Epithelial cell of esophagus (primary cell): ENCODE measurements around the gene GTF3C6.
"Not testable (repeated sequence)": the region's sequence is repeated elsewhere in the genome, so short reads cannot be mapped to it uniquely, and the experiment has no call there.

Experiments used
- DNase-seq: peaks from one replicate; pipeline ENCODE4 v3.0.0; 2010; ENCODE audit warnings: low read depth
- H3K4me3 ChIP-seq: 2 replicates; pipeline ENCODE4 v1.5.1; 2011; ENCODE audit warnings: mild to moderate bottlenecking, low read length, control low read depth
- TF ChIP-seq, protein P1 (sequence below): IDR thresholded peaks from 2 replicates; pipeline ENCODE4 v1.5.1; 2011; ENCODE audit warnings: low read depth, mild to moderate bottlenecking, low read length, control low read depth, inconsistent platforms; ENCODE audit not compliant: insufficient read depth; ENCODE audit errors: missing control alignments

Gene GTF3C6

DNA sequence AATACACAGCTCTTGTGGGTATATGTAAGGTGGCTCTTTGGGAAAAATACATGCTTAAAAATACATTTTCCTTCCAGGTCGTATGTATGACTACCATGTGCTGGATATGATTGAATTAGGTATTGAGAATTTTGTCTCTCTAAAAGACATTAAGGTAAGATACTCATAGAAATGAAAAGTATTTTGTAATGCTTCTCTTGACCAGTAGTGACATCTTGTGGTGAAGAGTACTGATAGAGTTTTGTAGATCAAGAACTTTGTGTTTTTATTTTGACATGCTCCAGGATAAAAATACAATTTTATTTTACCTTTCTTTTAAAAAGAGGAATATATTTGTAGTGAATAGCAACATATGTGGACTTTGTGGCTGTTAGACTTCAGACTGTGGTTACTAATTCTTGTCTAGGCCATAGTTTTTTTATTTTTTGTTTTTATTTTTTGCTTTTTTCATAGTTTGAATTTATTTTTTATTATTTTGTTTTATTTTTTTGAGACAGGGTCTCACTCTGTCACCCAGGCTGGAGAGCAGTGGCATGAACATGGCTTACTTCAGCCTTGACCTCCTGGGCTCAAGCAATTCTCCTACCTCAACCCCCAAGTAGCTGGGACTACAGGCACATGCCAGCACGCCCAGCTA is 41.2 kb downstream of the GTF3C6 start:
- H3K4me3 ChIP-seq = no peak overlapping the region
- DNase-seq = peak; percentile 51
- TF ChIP-seq, protein P1, sequence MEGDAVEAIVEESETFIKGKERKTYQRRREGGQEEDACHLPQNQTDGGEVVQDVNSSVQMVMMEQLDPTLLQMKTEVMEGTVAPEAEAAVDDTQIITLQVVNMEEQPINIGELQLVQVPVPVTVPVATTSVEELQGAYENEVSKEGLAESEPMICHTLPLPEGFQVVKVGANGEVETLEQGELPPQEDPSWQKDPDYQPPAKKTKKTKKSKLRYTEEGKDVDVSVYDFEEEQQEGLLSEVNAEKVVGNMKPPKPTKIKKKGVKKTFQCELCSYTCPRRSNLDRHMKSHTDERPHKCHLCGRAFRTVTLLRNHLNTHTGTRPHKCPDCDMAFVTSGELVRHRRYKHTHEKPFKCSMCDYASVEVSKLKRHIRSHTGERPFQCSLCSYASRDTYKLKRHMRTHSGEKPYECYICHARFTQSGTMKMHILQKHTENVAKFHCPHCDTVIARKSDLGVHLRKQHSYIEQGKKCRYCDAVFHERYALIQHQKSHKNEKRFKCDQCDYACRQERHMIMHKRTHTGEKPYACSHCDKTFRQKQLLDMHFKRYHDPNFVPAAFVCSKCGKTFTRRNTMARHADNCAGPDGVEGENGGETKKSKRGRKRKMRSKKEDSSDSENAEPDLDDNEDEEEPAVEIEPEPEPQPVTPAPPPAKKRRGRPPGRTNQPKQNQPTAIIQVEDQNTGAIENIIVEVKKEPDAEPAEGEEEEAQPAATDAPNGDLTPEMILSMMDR = peak; percentile 39

DNA sequence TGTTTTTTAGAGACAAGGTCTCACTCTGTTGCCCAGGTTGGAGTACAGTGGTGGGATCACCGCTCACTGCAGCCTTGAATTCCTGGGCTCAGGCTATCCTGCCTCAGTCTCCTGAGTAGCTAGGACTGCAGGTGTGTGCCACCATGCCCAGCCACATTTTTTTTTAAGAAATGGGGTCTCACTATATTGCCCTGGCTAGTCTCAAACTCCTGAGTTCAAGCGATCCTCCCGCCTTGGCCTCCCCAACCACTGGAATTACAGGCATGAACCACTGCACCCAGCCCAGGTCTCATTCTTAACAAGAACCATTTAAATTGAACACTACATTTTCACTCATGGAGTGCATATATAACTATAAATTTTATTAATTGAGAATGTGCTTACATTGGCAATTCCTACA is 43.8 kb downstream of the GTF3C6 start:
- DNase-seq = no peak
- no peak overlapping the region for H3K4me3 ChIP-seq
- TF ChIP-seq, protein P1 = no peak

DNA sequence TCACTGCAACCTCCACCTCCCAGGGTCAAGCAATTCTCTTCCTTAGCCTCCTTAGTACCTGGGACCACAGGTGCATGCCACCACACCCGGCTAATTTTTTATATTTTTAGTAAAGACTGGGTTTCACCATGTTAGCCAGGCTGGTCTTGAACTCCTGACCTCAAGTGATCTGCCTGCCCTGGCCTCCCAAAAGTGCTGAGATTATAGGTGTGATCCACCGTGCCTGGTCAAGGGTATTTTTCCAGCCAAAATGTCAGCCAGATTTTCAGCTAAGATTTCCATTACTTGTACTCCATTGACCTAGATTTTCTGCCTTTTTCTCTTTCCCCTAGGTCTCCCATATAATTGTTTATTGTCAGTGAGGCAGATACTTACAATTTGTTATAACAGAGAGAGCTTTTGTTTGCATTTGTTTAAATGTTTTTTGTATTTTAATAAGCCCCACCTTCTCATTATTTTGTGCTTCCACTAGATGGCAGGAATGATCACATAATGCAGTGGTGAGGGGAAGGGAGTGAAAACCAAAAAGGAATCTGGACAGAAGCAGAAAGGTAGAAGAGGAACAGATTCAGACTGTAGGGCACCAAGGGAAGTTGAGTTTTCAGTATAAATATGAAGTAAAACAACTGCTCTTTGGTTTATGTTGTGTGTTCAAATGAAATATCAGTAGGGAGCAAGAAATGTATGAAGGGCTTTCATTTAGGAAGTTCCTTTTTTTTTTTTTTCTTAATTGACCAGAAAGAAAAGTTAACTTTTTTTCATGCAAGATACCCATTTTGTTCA is 53.0 kb downstream of the GTF3C6 start:
- DNase-seq = peak; percentile 55
- H3K4me3 ChIP-seq = no peak overlapping the region
- TF ChIP-seq, protein P1 = peak; percentile 69

DNA sequence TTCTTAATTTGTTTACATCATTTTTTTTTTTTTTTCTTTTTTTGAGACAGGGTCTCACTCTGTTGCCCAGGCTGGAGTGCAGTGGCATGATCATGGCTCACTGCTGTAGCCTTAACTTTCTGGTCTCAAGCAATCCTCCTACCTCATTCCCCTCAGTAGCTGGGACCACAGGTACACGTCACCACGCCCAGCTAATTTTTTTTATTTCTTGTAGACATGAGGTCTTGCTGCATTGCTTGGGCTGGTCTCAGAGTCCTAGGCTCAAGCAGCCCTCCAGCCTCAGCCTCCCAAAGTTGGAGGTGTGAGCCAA is 53.6 kb downstream of the GTF3C6 start:
- DNase-seq = no peak
- H3K4me3 ChIP-seq = no peak overlapping the region
- TF ChIP-seq, protein P1 = no peak

DNA sequence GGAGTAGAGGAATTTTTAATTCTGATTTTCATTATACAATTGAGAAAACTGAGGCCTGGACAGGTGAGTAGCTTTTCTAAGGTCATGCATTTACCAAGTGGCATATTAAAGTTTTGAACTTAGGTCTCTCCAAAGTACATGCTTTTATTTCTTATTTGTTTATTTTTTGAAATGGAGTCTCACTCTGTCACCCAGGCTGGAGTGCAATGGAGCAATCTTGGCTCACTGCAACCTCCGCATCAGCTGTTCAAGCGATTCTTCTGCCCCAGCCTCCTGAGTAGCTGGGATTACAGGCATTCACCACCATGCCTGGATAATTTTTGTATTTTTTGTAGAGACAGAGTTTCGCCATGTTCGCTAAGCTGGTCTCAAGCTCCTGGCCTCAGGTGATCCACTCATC is 54.0 kb downstream of the GTF3C6 start:
- H3K4me3 ChIP-seq, DNase-seq: not testable (repeated sequence)

DNA sequence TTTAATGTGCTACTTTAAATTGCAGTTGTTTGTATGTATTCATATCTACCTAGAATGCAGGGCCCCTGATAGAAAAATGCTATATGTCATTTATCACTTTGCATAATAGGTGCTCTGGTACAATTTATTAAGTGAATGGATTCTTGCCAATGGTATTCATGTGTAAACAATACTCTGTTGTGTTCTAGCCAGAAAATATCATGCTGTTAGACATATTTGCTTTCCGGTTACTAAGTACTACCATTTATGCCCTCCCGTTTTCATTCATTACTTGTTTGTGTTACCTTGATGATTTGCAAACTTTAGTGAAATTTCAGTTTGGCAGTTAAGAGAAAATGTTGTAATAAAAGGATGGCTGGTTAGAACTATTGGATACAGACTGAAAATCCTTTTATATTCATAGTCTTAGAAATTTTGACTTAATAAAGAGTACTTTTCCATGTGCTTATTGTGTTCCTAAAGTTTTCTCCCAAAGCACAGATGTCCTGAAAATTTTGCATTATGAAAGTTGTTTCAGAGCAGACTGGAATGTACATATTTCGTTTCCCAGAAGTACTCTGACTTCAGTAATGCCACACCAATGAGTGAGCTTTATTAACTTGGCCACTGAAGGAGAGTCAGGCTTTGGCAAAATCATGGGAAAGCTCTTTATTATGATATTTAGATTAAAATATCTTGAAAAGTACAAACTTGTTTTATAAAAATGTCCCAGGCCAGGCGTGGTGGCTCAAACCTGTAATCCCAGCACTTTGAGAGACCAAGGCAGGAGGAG is 54.8 kb downstream of the GTF3C6 start:
- TF ChIP-seq, protein P1 = no peak
- no peak for DNase-seq
- no peak overlapping the region for H3K4me3 ChIP-seq

DNA sequence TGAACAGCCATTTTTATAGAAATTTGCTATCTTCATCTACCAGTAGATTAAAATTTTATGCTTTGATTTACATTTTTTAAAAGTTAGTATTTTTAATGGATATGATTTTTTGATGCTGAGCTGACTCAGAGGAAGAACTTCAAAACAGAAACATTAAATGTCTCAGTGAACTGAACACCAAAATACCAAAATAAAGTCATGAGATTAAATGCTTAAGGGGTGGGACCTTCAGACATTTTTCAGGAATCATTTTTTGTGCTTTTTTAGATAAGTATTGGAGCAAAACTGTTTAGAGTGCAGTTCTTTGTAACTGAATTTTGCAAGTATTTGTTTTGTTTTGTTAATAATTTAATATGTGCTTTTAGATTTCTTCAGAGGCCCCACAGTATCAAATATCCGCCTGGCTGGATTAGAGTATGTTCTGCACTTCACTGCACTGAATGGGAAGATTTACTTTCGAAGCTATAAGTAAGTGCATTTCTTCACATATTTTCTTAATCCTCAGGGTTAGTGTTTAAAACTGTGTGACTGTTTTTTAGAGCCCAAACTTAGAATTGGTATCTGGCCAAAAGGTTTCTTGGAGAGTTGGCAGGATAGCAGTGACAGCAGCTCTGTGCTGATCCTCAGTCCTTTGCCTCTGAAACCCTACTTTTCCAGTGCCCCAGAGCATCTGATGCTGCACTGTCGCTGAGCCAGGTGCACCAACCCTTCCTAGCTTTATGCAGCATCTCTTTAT is 57.1 kb downstream of the GTF3C6 start:
- TF ChIP-seq, protein P1 = no peak
- DNase-seq = no peak
- H3K4me3 ChIP-seq = no peak overlapping the region

DNA sequence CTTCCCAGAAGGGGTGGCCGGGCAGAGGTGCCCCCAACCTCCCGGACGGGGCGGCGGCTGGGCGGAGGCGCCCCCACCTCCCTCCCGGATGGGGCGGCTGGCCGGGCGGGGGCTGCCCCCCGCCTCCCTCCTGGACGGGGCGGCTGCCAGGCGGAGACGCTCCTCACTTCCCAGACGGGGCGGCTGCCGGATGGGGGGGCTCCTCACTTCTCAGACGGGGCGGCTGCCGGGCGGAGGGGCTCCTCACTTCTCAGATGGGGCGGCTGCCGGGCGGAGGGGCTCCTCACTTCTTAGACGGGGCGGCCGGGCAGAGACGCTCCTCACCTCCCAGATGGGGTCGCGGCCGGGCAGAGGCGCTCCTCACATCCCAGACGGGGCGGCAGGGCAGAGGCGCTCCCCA is 58.7 kb downstream of the GTF3C6 start:
- not testable (repeated sequence) for H3K4me3 ChIP-seq, DNase-seq
